SK-N-SH treated with all-trans-retinoic acid at 6 μM for 48 hours (cell line): Measurements from ENCODE around the gene MYOCD.

Experiments
- POU6F1 ChIP-seq: fragments of 250-450 bp; sonication (Bioruptor Pico); IDR thresholded peaks from 2 replicates; pipeline ENCODE4 v1.8.0; 2021; ENCODE audit warnings: low read depth, mild to moderate bottlenecking, moderate library complexity, borderline replicate concordance
- PPARA ChIP-seq: fragments of 250-450 bp; sonication (Bioruptor Pico); IDR thresholded peaks from 2 replicates; pipeline ENCODE4 v1.5.0; 2020; ENCODE audit warnings: mild to moderate bottlenecking, borderline replicate concordance
- RARB ChIP-seq: fragments of 250-450 bp; sonication (Bioruptor Pico); IDR thresholded peaks from 2 replicates; pipeline ENCODE4 v1.8.0; 2021; ENCODE audit warnings: mild to moderate bottlenecking, moderate library complexity
- SNAI2 ChIP-seq: fragments of 250-450 bp; sonication (Bioruptor Pico); IDR thresholded peaks from 2 replicates; pipeline ENCODE4 v1.5.0; 2020; ENCODE audit warnings: mild to moderate bottlenecking, moderate library complexity

- TF ChIP-seq SNAI2 (CRISPR knock-in tag), result no peak
- no peak for TF ChIP-seq PPARA (CRISPR knock-in tag)
- no peak for TF ChIP-seq POU6F1 (CRISPR knock-in tag)
- TF ChIP-seq RARB (CRISPR knock-in tag), result no peak
Measured at GRCh38 chr17:12794919-12795532, 129.3 kb downstream of the MYOCD start.
